K562 (cell line): ENCODE results near the gene VIT. TPM values are rescaled to one million over a fixed set of nuclear protein-coding genes. Genes with fewer than 3 reads are reported as not detected.

Source experiments
- ATAC-seq: fragments of 200-7000 bp; cut with Tn5 transposase; 3 replicates; pipeline ENCODE4 v1.9.1; 2020; ENCODE audit warnings: moderate library complexity
- BruUV-seq: library from RNA; stranded (reverse); fragments of 400-500 nt; replicated peaks from 2 replicates; lab custom pipeline; 2021; lab: Mats Ljungman, UMichigan
- CTCF ChIA-PET: fragments of 300-600 bp; formaldehyde crosslinking; extraction: SDS; loops from one replicate; lab custom pipeline; 2021; ENCODE audit warnings: low intra/inter-chr PET ratio; lab: Yijun Ruan, JAX
- POLR2A ChIA-PET: fragments of 300-600, 350-650 bp; sonication (Branson Sonifier 250); formaldehyde crosslinking; extraction: SDS; loops from one replicate; lab custom pipeline; 2021; ENCODE audit warnings: antibody characterized with exemption, inconsistent platforms; lab: Yijun Ruan, JAX
- DNase-seq, 4 experiments: peaks; one replicate each; pipeline versions ENCODE4 v3.0.0 to v3.0.0-alpha.2; 2011 to 2018; ENCODE audit warnings: low spot score in 3 of 4, mixed read lengths in 3 of 4; ENCODE audit errors: extremely low read depth in 1 of 4
- FAIRE-seq: peaks from 2 replicates; lab custom pipeline; 2011; peaks lifted over from hg19 to GRCh38; lab: Jason Lieb, UNC
- H2AFZ ChIP-seq: 2 replicates; pipeline ENCODE4 v1.6.0; 2011; ENCODE audit warnings: low read depth, low read length, control low read depth, inconsistent platforms
- H3K27ac ChIP-seq: fragments of 200-600 bp; 3 replicates; pipeline ENCODE4 v1.8.0; 2011; ENCODE audit warnings: low read depth, mild to moderate bottlenecking, control low read depth, inconsistent platforms, low read length, moderate library complexity, mixed read lengths; ENCODE audit errors: extremely low read depth
- H3K27me3 ChIP-seq, 2 experiments: fragments of 300-600 bp in 1 of 2; 2 replicates in 1 of 2; 3 replicates in 1 of 2; pipeline versions ENCODE4 v1.6.0 to v1.8.0; 2011; ENCODE audit warnings: inconsistent platforms in 2 of 2, low read length in 2 of 2, mild to moderate bottlenecking in 1 of 2, mixed read lengths in 1 of 2, moderate library complexity in 1 of 2; ENCODE audit not compliant: control insufficient read depth in 2 of 2, insufficient read depth in 2 of 2
- H3K36me3 ChIP-seq: fragments of 300-600 bp; 3 replicates; pipeline ENCODE4 v1.8.0; 2011; ENCODE audit warnings: mild to moderate bottlenecking, low read length, inconsistent platforms; ENCODE audit not compliant: control insufficient read depth, insufficient read depth
- H3K4me1 ChIP-seq, 2 experiments: fragments of 200-600 bp in 1 of 2; replicated peaks in 1 of 2; 2 replicates in 1 of 2; 3 replicates in 1 of 2; pipeline versions ENCODE4 v1.5.1 to v1.8.0; 2011; ENCODE audit warnings: inconsistent platforms in 2 of 2, low read length in 2 of 2, mild to moderate bottlenecking in 1 of 2, mixed read lengths in 1 of 2, moderate library complexity in 1 of 2; ENCODE audit not compliant: control insufficient read depth in 2 of 2, insufficient read depth in 2 of 2
- H3K4me2 ChIP-seq: 2 replicates; pipeline ENCODE4 v1.6.1; 2011; ENCODE audit warnings: low read length, control low read depth, inconsistent platforms, mixed read lengths; ENCODE audit not compliant: insufficient read depth
- H3K4me3 ChIP-seq: fragments of 200-600 bp; sonication (generic), shearing (Covaris generic); 2 replicates; pipeline ENCODE4 v1.5.1; 2016; ENCODE audit warnings: control low read depth, inconsistent platforms
- H3K79me2 ChIP-seq: fragments of 200-600 bp; 3 replicates; pipeline ENCODE4 v1.8.0; 2011; ENCODE audit warnings: low read length, inconsistent platforms; ENCODE audit not compliant: control insufficient read depth, insufficient read depth
- H3K9ac ChIP-seq, 2 experiments: 2 replicates each; pipeline versions ENCODE4 v1.6.0 to v1.6.1; 2011; ENCODE audit warnings: low read depth in 2 of 2, low read length in 2 of 2, control low read depth in 1 of 2, inconsistent platforms in 1 of 2, mild to moderate bottlenecking in 1 of 2, mixed read lengths in 1 of 2; ENCODE audit not compliant: insufficient read depth in 1 of 2
- H3K9me1 ChIP-seq: one replicate; pipeline ENCODE4 v1.6.0; 2011; ENCODE audit warnings: inconsistent platforms, mild to moderate bottlenecking, low read length, moderate library complexity; ENCODE audit not compliant: control insufficient read depth, insufficient read depth
- H3K9me3 ChIP-seq: replicated peaks from 2 replicates; pipeline ENCODE4 v1.5.1; 2011; ENCODE audit warnings: low read depth, low read length, inconsistent platforms; ENCODE audit not compliant: control insufficient read depth, insufficient read depth
- H4K20me1 ChIP-seq: replicated peaks from 2 replicates; pipeline ENCODE4 v1.6.1; 2011; ENCODE audit warnings: low read length, inconsistent platforms, mixed read lengths; ENCODE audit not compliant: control insufficient read depth, insufficient read depth
- MLLT1 ChIP-seq, 2 experiments: fragments of 450-650 bp; IDR thresholded peaks; 2 replicates each; pipeline ENCODE4 v1.6.1; 2016
- POLR2A ChIP-seq: fragments of 450-650 bp; conservative IDR thresholded peaks from 2 replicates; pipeline ENCODE4 v1.6.1; 2016
- SAP30 ChIP-seq: fragments of 200-600 bp; sonication (generic); IDR thresholded peaks from 2 replicates; pipeline ENCODE4 v1.6.1; 2012; ENCODE audit warnings: borderline replicate concordance, low read depth, mild to moderate bottlenecking, moderate library complexity, low read length, control low read depth, inconsistent platforms; ENCODE audit not compliant: insufficient read depth, poor library complexity, severe bottlenecking
- SNRNP70 ChIP-seq: fragments of 200-400 bp; formaldehyde crosslinking; optimal IDR thresholded peaks from 2 replicates; pipeline ENCODE3; 2017; ENCODE audit warnings: low read depth, low read length
- ZNF778 ChIP-seq: fragments of 450-650 bp; formaldehyde crosslinking; IDR thresholded peaks from 2 replicates; pipeline ENCODE4 v1.4.0; 2020; ENCODE audit warnings: mild to moderate bottlenecking, moderate library complexity
- WGBS: fragments of 100-300 bp; shearing (Covaris generic); methylation state at CpG from one replicate; pipeline ENCODE4 v1.1.6; 2016; ENCODE audit warnings: low coverage, mixed read lengths; ENCODE audit not compliant: insufficient coverage; ENCODE audit errors: missing lambda C conversion rate; 5-methylcytosine and 5-hydroxymethylcytosine counted together
- in situ Hi-C: fragments of 300-500 bp; cut with MboI; formaldehyde crosslinking; loops from 4 replicates; pipeline ENCODE4 v1.15.0; 2018; ENCODE audit warnings: inconsistent platforms, mixed read lengths
- intact Hi-C: fragments of 100-400 bp; cut with micrococcal nuclease; formaldehyde crosslinking; loops from 2 replicates; pipeline ENCODE4 v1.14.2; 2022
- polyA plus RNA-seq, 8 experiments: library from polyadenylated mRNA; depleted of rRNA in 4 of 8; stranded (reverse) in 5 of 8; unstranded in 3 of 8; fragments of >200 nt; fragmentation: Nextera tagmentation in 2 of 8; fragmentation: Illumina TruSeq in 1 of 8; extraction: Ambion mirVana in 2 of 8; extraction: Trizol in 1 of 8; gene quantifications; 2 replicates each; pipeline versions ENCODE4 v1.2.1 to v1.2.3, GENCODE V29; 2011 to 2014; ENCODE audit warnings: inconsistent platforms in 1 of 8, missing spikeins in 1 of 8
- total RNA-seq, 7 experiments: library from RNA; depleted of rRNA in 6 of 7; stranded (reverse); fragments of >200 nt in 6 of 7; fragmentation: Illumina TruSeq in 2 of 7; extraction: Trizol in 2 of 7; gene quantifications; 2 replicates each; pipeline versions ENCODE4 v1.2.1 to v1.2.3, GENCODE V29; 2011 to 2021; ENCODE audit warnings: low replicate concordance in 1 of 7

Gene VIT
- total and polyA plus RNA-seq, 9 of the 15 experiments (the other 6 are each of a cell fraction or from before 2014, with no cell fraction given) = not detected

- no peaks in the 10 kb centered on the region for H4K20me1 ChIP-seq
- no peak overlapping the region for H3K4me3 ChIP-seq
- no peaks in the 10 kb centered on the region for H3K9me3 ChIP-seq
- TF ChIP-seq SAP30 (no peak), ZNF778 (CRISPR knock-in tag) (no peak), SNRNP70 (no peak), POLR2A (0 out of 2 replicates have a peak, but pooled peaks have one; percentile 29), MLLT1 (IDR thresholded peaks at IDR 0.05) (no peak)
- no peaks in the 10 kb centered on the region for H3K9me1 ChIP-seq
- H3K4me1 ChIP-seq = no peaks in the 10 kb centered on the region
- DNase-seq (no peak), ATAC-seq (peak; percentile 63), FAIRE-seq (peak; percentile 6)
- no peaks in the 10 kb centered on the region for H3K27me3 ChIP-seq
- in situ Hi-C loops (no loop called here), intact Hi-C loops (no loop called here)
- H3K27ac ChIP-seq = no peak overlapping the region
- no peak overlapping the region for H2AFZ ChIP-seq
- H3K36me3 ChIP-seq = no peaks in the 10 kb centered on the region
- BruUV-seq = no TSS peak
- no peaks in the 10 kb centered on the region for H3K79me2 ChIP-seq
- ChIA-PET POLR2A (interaction anchor here (1.1 kb wide), 1 partner anchor 9 kb away, joined by 7 read pairs; no protein-coding TSS in a partner anchor), CTCF (interaction anchor here (0.6 to 0.7 kb wide), 2 partner anchors 95 to 991 kb away, joined by 3 to 4 read pairs; no protein-coding TSS in a partner anchor)
- WGBS = 23% methylated on average over 4 of the region's 4 CpGs
- H3K4me2 ChIP-seq = no peak overlapping the region
- H3K9ac ChIP-seq = no peak overlapping the region
These were observed 143.6 kb downstream of the VIT start for GRCh38 chr2:36839976-36840617.
